Motor neuron (in vitro differentiated cells): ENCODE results near the gene REM2. TPM values are rescaled to one million over a fixed set of nuclear protein-coding genes. Genes with fewer than 3 reads are reported as not detected.

Source experiments
- ATAC-seq, 8 experiments: fragments of 200-7000 bp; cut with Tn5 transposase; replicated peaks in 6 of 8; 2 replicates each; pipeline ENCODE4 v1.8.0; 2021; ENCODE audit warnings: mild to moderate bottlenecking in 8 of 8, moderate library complexity in 8 of 8
- H3K27ac ChIP-seq, 2 donors: fragments of 250-450 bp; sonication (Bioruptor Pico); 2 replicates each; pipeline ENCODE4 v1.9.0; 2021; ENCODE audit warnings: antibody characterized with exemption in 2 of 2, mild to moderate bottlenecking in 2 of 2, moderate library complexity in 1 of 2
- H3K4me1 ChIP-seq, 2 donors: fragments of 250-450 bp; sonication (Bioruptor Pico); replicated peaks in 1 of 2; 2 replicates each; pipeline ENCODE4 v1.6.1; 2021; ENCODE audit warnings: antibody characterized with exemption in 2 of 2, mild to moderate bottlenecking in 2 of 2, moderate library complexity in 1 of 2
- H3K4me3 ChIP-seq, 5 donors: fragments of 250-450 bp; sonication (Bioruptor Pico); 2 replicates each; pipeline ENCODE4 v1.9.0; 2021; ENCODE audit warnings: antibody characterized with exemption in 5 of 5, mild to moderate bottlenecking in 5 of 5, moderate library complexity in 4 of 5
- WGBS, 10 experiments: fragments of 450-650 bp; shearing (Covaris generic); methylation state at CpG; one replicate each; pipeline ENCODE4 v1.0.0; 2022; 5-methylcytosine and 5-hydroxymethylcytosine counted together
- in situ Hi-C, 9 experiments: fragments of 400-800 bp; cut with MboI; loops; one replicate each; pipeline ENCODE4 v1.15.0; 2021; ENCODE audit warnings: low sequenced_read_pairs in 9 of 9, low pct_unique_long_range_greater_than_20kb in 2 of 9; ENCODE audit not compliant: unreplicated experiment in 9 of 9
- total RNA-seq, 8 experiments: library from RNA; unstranded; fragments of 300-600 nt; gene quantifications; 2 replicates each; pipeline versions ENCODE4 v1.2.3 to v1.2.4, GENCODE V29; 2022

Gene REM2
- total RNA-seq, 8 experiments from 2014 or later = 0.92 to 16.1 (median 7.2) TPM

GRCh38 chr14:22884076-22884737 is 1.2 kb downstream of the REM2 start:
- WGBS, 10 experiments = 50 to 100% (median 69%) methylated on average over 1 to 4 of the region's 7 CpGs; no CpG with 5 or more reads in 5 of the 10 experiments

GRCh38 chr14:22884738-22885523 is 1.9 kb downstream of the REM2 start:
- H3K27ac ChIP-seq = peak overlapping the region in 1 of 2 donors; percentile 87
- H3K4me3 ChIP-seq = no peak overlapping the region
- 83 to 100% (median 92%) methylated on average over 1 to 4 of the region's 11 CpGs; no CpG with 5 or more reads in 6 of the 10 experiments for WGBS, 10 experiments
- no peak for ATAC-seq
- in situ Hi-C loops = no loop called here
- peaks cover 48 to 51% of the 10 kb centered on the region in 2 donors for H3K4me1 ChIP-seq

More at GRCh38 chr14:22884076-22884737, 1.2 kb downstream of the REM2 start:
- Histone ChIP-seq H3K4me3 (peak overlapping the region; percentile 37 to 47 (median 41)), H3K27ac (peak overlapping the region; percentile 87 to 93), H3K4me1 (peaks cover 48 to 51% of the 10 kb centered on the region in 2 donors)
- in situ Hi-C loops = no loop called here
- no peak for ATAC-seq

GRCh38 chr14:22885975-22886374 is 3.0 kb downstream of the REM2 start:
- ATAC-seq = no peak
- WGBS, 10 experiments = 90 to 100% (median 94%) methylated on average over 2 to 10 of the region's 21 CpGs; no CpG with 5 or more reads in 4 of the 10 experiments
- in situ Hi-C loops = no loop called here
- peaks cover 48 to 51% of the 10 kb centered on the region in 2 donors for H3K4me1 ChIP-seq
- H3K27ac ChIP-seq = peak overlapping the region; percentile 65 to 82
- H3K4me3 ChIP-seq = peak overlapping the region in 4 of 5 donors; percentile 46 to 58 (median 53)

GRCh38 chr14:22886500-22887259 is 3.7 kb downstream of the REM2 start:
- in situ Hi-C loops = no loop called here
- Histone ChIP-seq H3K4me1 (peaks cover 45 to 51% of the 10 kb centered on the region in 2 donors), H3K4me3 (peak overlapping the region; percentile 35 to 58 (median 49)), H3K27ac (peak overlapping the region; percentile 75 to 82)
- ATAC-seq = peak; percentile 35 to 77 (median 52)
- 0 to 27% (median 6%) methylated on average over 2 to 12 of the region's 77 CpGs; no CpG with 5 or more reads in 2 of the 10 experiments for WGBS, 10 experiments

- WGBS, 10 experiments = 0 to 100% (median 25%) methylated on average over 1 to 9 of the region's 11 CpGs; no CpG with 5 or more reads in 4 of the 10 experiments
- in situ Hi-C loops = no loop called here
- ATAC-seq = peak; percentile 17 to 61 (median 56)
- Histone ChIP-seq H3K27ac (peak overlapping the region; percentile 75 to 82), H3K4me1 (peaks cover 38 to 45% of the 10 kb centered on the region in 2 donors), H3K4me3 (peak overlapping the region; percentile 35 to 58 (median 49))
Measured at GRCh38 chr14:22887260-22887989, 4.4 kb downstream of the REM2 start.

GRCh38 chr14:22887990-22888378 is 5.0 kb downstream of the REM2 start:
- in situ Hi-C loops = no loop called here
- Histone ChIP-seq H3K4me1 (peaks cover 34 to 41% of the 10 kb centered on the region in 2 donors), H3K27ac (peak overlapping the region in 1 of 2 donors; percentile 75), H3K4me3 (peak overlapping the region in 4 of 5 donors; percentile 35 to 58 (median 53))
- ATAC-seq = no peak
- WGBS, 10 experiments = 33 to 100% (median 60%) methylated on average over 1 to 2 of the region's 5 CpGs; no CpG with 5 or more reads in 7 of the 10 experiments

GRCh38 chr14:22888662-22889061 is 5.6 kb downstream of the REM2 start:
- 80 to 100% (median 91%) methylated on average over 1 to 2 of the region's 4 CpGs; no CpG with 5 or more reads in 6 of the 10 experiments for WGBS, 10 experiments
- no peak for ATAC-seq
- Histone ChIP-seq H3K4me1 (peaks cover 34 to 35% of the 10 kb centered on the region in 2 donors), H3K27ac (no peak overlapping the region), H3K4me3 (no peak overlapping the region)
- in situ Hi-C loops = no loop called here

GRCh38 chr14:22890416-22890815 is 7.4 kb downstream of the REM2 start:
- no peak for ATAC-seq
- in situ Hi-C loops = no loop called here
- WGBS, 10 experiments = 0 to 100% (median 83%) methylated on average over 1 of the region's 1 CpG; no CpG with 5 or more reads in 4 of the 10 experiments
- no peak overlapping the region for H3K4me3 ChIP-seq
- no peak overlapping the region for H3K27ac ChIP-seq
- H3K4me1 ChIP-seq = peaks cover 19 to 21% of the 10 kb centered on the region in 2 donors

GRCh38 chr14:22892488-22892887 is 9.5 kb downstream of the REM2 start:
- WGBS, 10 experiments = 60 to 100% (median 87%) methylated on average over 1 to 4 of the region's 7 CpGs; no CpG with 5 or more reads in 3 of the 10 experiments
- in situ Hi-C loops = no loop called here
- Histone ChIP-seq H3K27ac (no peak overlapping the region), H3K4me3 (no peak overlapping the region), H3K4me1 (peaks cover 8 to 9% of the 10 kb centered on the region in 2 donors)
- ATAC-seq = no peak

- Histone ChIP-seq H3K4me3 (no peak overlapping the region), H3K4me1 (no peaks in the 10 kb centered on the region), H3K27ac (no peak overlapping the region)
- in situ Hi-C loops = no loop called here
- 70 to 100% (median 75%) methylated on average over 1 to 4 of the region's 4 CpGs; no CpG with 5 or more reads in 1 of the 10 experiments for WGBS, 10 experiments
- ATAC-seq = no peak
Measured at GRCh38 chr14:22893706-22894105, 10.7 kb downstream of the REM2 start.

GRCh38 chr14:22895402-22895801 is 12.4 kb downstream of the REM2 start:
- no peak overlapping the region for H3K27ac ChIP-seq
- WGBS, 10 experiments = 86 to 100% methylated on average over 1 of the region's 1 CpG; no CpG with 5 or more reads in 8 of the 10 experiments
- no peak overlapping the region for H3K4me3 ChIP-seq
- in situ Hi-C loops = no loop called here
- ATAC-seq = no peak
- peaks cover 3 to 5% of the 10 kb centered on the region in 2 donors for H3K4me1 ChIP-seq

GRCh38 chr14:22896356-22896755 is 13.3 kb downstream of the REM2 start:
- in situ Hi-C loops = no loop called here
- Histone ChIP-seq H3K4me1 (peaks cover 3 to 5% of the 10 kb centered on the region in 2 donors), H3K4me3 (no peak overlapping the region), H3K27ac (no peak overlapping the region)
- 60 to 100% (median 79%) methylated on average over 1 to 5 of the region's 5 CpGs; no CpG with 5 or more reads in 3 of the 10 experiments for WGBS, 10 experiments
- no peak for ATAC-seq
